Sigmoid colon (tissue), 7 donors: ENCODE results near the gene MRPS27. TPM values are rescaled to one million over a fixed set of nuclear protein-coding genes. Genes with fewer than 3 reads are reported as not detected.

Experiments used
- DNase-seq: peaks from one replicate; pipeline ENCODE4 v3.0.0-alpha.2; 2019
- H3K27ac ChIP-seq, 4 donors: fragments of 200-600 bp; sonication (generic); one replicate each; pipeline ENCODE4 v1.5.1; 2016 to 2019; ENCODE audit warnings: mild to moderate bottlenecking in 1 of 4
- H3K27me3 ChIP-seq, 3 donors: fragments of 200-600 bp; sonication (generic); one replicate each; pipeline ENCODE4 v1.5.1; 2019; ENCODE audit warnings: mild to moderate bottlenecking in 1 of 3
- H3K36me3 ChIP-seq, 4 donors: fragments of 200-600 bp; sonication (generic); one replicate each; pipeline ENCODE4 v1.5.1; 2016 to 2019
- H3K4me1 ChIP-seq, 4 donors: fragments of 200-600 bp; sonication (generic); one replicate each; pipeline ENCODE4 v1.5.1; 2017 to 2019
- H3K4me3 ChIP-seq, 4 donors: fragments of 200-600 bp; sonication (generic); one replicate each; pipeline ENCODE4 v1.5.1; 2017 to 2019; ENCODE audit warnings: mild to moderate bottlenecking in 2 of 4, moderate library complexity in 1 of 4
- H3K9me3 ChIP-seq, 4 donors: fragments of 200-600 bp in 3 of 4; sonication (generic) in 3 of 4; one replicate each; pipeline versions ENCODE4 v1.5.1 to v1.6.1; 2013 to 2019
- CTCF ChIP-seq, 4 experiments: fragments of 450-650 bp in 3 of 4; fragments of 200-600 bp in 1 of 4; IDR thresholded peaks; one replicate each; pipeline ENCODE4 v1.5.1; 2016 to 2019; ENCODE audit warnings: antibody characterized with exemption in 4 of 4, mild to moderate bottlenecking in 3 of 4, moderate library complexity in 2 of 4
- EP300 ChIP-seq, 4 donors: sonication (generic); formaldehyde crosslinking; IDR thresholded peaks; one replicate each; pipeline ENCODE4 v1.6.1; 2017; ENCODE audit warnings: antibody characterized with exemption in 4 of 4
- POLR2A ChIP-seq, 2 donors: fragments of 450-650 bp; IDR thresholded peaks; one replicate each; pipeline ENCODE4 v1.6.1; 2016; ENCODE audit warnings: antibody characterized with exemption in 2 of 2, mild to moderate bottlenecking in 2 of 2, moderate library complexity in 2 of 2
- POLR2AphosphoS5 ChIP-seq, 4 donors: sonication (generic); formaldehyde crosslinking; IDR thresholded peaks; one replicate each; pipeline ENCODE4 v1.6.1; 2017; ENCODE audit warnings: antibody characterized with exemption in 4 of 4
- WGBS, 2 donors: extraction: QIAGEN DNeasy Blood & Tissue Kit; methylation state at CpG; one replicate each; pipeline ENCODE4 v1.1.7; 2013; 5-methylcytosine and 5-hydroxymethylcytosine counted together
- intact Hi-C: fragments of 100-400 bp; cut with DNase I; formaldehyde crosslinking; loops from one replicate; pipeline ENCODE4 v1.15.1; 2023
- polyA plus RNA-seq, 3 donors: library from polyadenylated mRNA; stranded (reverse); fragments of 200-250 nt; gene quantifications; one replicate each; pipeline ENCODE4 v1.2.3, GENCODE V29; 2013
- total RNA-seq, 4 donors: library from RNA; depleted of rRNA; stranded (reverse); fragments of >200 nt; gene quantifications; one replicate each; pipeline ENCODE4 v1.1.0, GENCODE V29; 2016
- donor health status: healthy with polysubstance abuse.
- donor health status: Bipolar disorder and iron deficiency.
- donor health status: healthy.

Gene MRPS27
- total and polyA plus RNA-seq, 7 donors: 23.1 to 64.0 (median 44.8) TPM

DNA sequence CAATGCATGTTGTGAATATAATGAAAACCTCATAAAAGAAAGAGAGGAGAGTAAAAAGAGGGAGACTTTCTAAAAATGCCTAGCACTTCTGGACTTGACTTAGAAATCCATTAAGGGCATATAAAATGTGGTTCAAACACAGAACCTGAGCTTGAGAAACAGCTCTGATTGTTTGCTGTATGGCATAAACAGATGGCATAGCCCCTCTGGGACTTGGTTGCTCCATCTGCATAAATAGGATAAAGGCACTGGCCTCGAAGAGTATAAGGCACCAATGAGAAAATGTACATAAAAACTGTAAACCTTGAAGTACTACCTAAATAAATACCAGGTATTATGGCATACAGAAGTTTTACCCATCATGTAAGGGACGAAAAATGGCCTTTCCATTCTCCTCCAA is 23.8 kb downstream of the MRPS27 start:
- Histone ChIP-seq H3K27me3 (no peaks in the 10 kb centered on the region), H3K27ac (no peak overlapping the region), H3K36me3 (peaks cover 0 to 18% (median 1%) of the 10 kb centered on the region in 4 donors), H3K4me1 (peaks cover 4 to 16% (median 13%) of the 10 kb centered on the region in 4 donors), H3K4me3 (no peak overlapping the region), H3K9me3 (no peaks in the 10 kb centered on the region)
- no peak for DNase-seq
- no peak for TF ChIP-seq POLR2AphosphoS5 (IDR thresholded peaks at IDR 0.05)
- intact Hi-C loops: no loop called here
- 84 to 93% methylated on average over 2 of the region's 2 CpGs for WGBS, 2 donors

- Histone ChIP-seq H3K27ac (no peak overlapping the region), H3K27me3 (no peaks in the 10 kb centered on the region), H3K9me3 (no peaks in the 10 kb centered on the region), H3K36me3 (peaks cover 0 to 18% (median 1%) of the 10 kb centered on the region in 4 donors), H3K4me1 (peaks cover 4 to 16% (median 13%) of the 10 kb centered on the region in 4 donors), H3K4me3 (no peak overlapping the region)
- WGBS, 2 donors: 49 to 78% methylated on average over 4 of the region's 4 CpGs
- intact Hi-C loops: no loop called here
- DNase-seq: no peak
- TF ChIP-seq CTCF (IDR thresholded peaks at IDR 0.05): no peak
- TF ChIP-seq POLR2AphosphoS5 (IDR thresholded peaks at IDR 0.05): no peak
- no peak for TF ChIP-seq POLR2A (IDR thresholded peaks at IDR 0.05)
- no peak for TF ChIP-seq EP300 (IDR thresholded peaks at IDR 0.05)
Measured at GRCh38 chr5:72295539-72295938, 24.5 kb downstream of the MRPS27 start.

DNA sequence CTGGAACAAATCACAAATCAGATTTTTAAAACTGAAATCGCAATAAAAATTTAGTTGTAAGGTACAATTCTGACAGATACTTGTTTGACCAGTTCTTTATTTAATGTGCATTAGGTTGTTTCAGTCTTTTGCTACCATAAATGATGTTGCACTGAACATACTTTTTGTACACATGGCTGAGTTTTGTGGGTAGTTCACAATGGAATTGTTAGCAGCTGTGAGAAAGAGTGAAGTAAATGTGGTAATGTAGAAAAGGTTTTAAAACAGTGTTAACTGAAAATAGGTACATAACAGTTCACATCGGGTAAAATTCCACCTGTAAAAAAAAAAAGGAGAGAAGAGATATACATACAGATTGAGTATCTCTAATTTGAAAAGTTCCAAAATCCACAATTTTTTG is 25.6 kb downstream of the MRPS27 start:
- intact Hi-C loops: no loop called here
- Histone ChIP-seq H3K27me3 (no peaks in the 10 kb centered on the region), H3K27ac (no peak overlapping the region), H3K4me3 (no peak overlapping the region), H3K9me3 (no peaks in the 10 kb centered on the region), H3K36me3 (peaks cover 0 to 18% (median 1%) of the 10 kb centered on the region in 4 donors), H3K4me1 (peaks cover 4 to 16% (median 13%) of the 10 kb centered on the region in 4 donors)
- DNase-seq: no peak
- TF ChIP-seq POLR2AphosphoS5 (IDR thresholded peaks at IDR 0.05) (no peak), POLR2A (IDR thresholded peaks at IDR 0.05) (no peak), EP300 (IDR thresholded peaks at IDR 0.05) (no peak), CTCF (IDR thresholded peaks at IDR 0.05) (no peak)
- 79 to 90% methylated on average over 2 of the region's 2 CpGs for WGBS, 2 donors

- TF ChIP-seq POLR2AphosphoS5 (IDR thresholded peaks at IDR 0.05): no peak
- TF ChIP-seq EP300 (IDR thresholded peaks at IDR 0.05): no peak
- no peak for TF ChIP-seq CTCF (IDR thresholded peaks at IDR 0.05)
- no peak for TF ChIP-seq POLR2A (IDR thresholded peaks at IDR 0.05)
- no peak for DNase-seq
- no peaks in the 10 kb centered on the region for H3K27me3 ChIP-seq
- H3K27ac ChIP-seq: no peak overlapping the region
- H3K9me3 ChIP-seq: no peaks in the 10 kb centered on the region
- no peak overlapping the region for H3K4me3 ChIP-seq
- H3K36me3 ChIP-seq: peaks cover 0 to 18% (median 1%) of the 10 kb centered on the region in 4 donors
- 81 to 93% methylated on average over 3 of the region's 3 CpGs for WGBS, 2 donors
- peaks cover 4 to 22% (median 13%) of the 10 kb centered on the region in 4 donors for H3K4me1 ChIP-seq
- intact Hi-C loops: no loop called here
Measured at GRCh38 chr5:72293495-72294055, 26.5 kb downstream of the MRPS27 start.

GRCh38 chr5:72292411-72292810 is 27.6 kb downstream of the MRPS27 start:
- H3K36me3 ChIP-seq: peaks cover 0 to 23% (median 1%) of the 10 kb centered on the region in 4 donors
- TF ChIP-seq EP300 (IDR thresholded peaks at IDR 0.05): no peak
- TF ChIP-seq POLR2AphosphoS5 (IDR thresholded peaks at IDR 0.05): no peak
- no peak for TF ChIP-seq CTCF (IDR thresholded peaks at IDR 0.05)
- no peak for TF ChIP-seq POLR2A (IDR thresholded peaks at IDR 0.05)
- intact Hi-C loops: no loop called here
- H3K27ac ChIP-seq: no peak overlapping the region
- no peak for DNase-seq
- no peaks in the 10 kb centered on the region for H3K9me3 ChIP-seq
- H3K4me1 ChIP-seq: peaks cover 0 to 22% (median 13%) of the 10 kb centered on the region in 4 donors
- H3K27me3 ChIP-seq: no peaks in the 10 kb centered on the region
- WGBS, 2 donors: 95 to 98% methylated on average over 1 of the region's 1 CpG
- no peak overlapping the region for H3K4me3 ChIP-seq
